Measurements from ENCODE around the gene TMCO4. TPM values are rescaled to one million over a fixed set of nuclear protein-coding genes. Genes with fewer than 3 reads are reported as not detected.

Gene TMCO4
- total and polyA plus RNA-seq, 8 donors, result 15.7 to 22.1 (median 18.9) TPM

DNA sequence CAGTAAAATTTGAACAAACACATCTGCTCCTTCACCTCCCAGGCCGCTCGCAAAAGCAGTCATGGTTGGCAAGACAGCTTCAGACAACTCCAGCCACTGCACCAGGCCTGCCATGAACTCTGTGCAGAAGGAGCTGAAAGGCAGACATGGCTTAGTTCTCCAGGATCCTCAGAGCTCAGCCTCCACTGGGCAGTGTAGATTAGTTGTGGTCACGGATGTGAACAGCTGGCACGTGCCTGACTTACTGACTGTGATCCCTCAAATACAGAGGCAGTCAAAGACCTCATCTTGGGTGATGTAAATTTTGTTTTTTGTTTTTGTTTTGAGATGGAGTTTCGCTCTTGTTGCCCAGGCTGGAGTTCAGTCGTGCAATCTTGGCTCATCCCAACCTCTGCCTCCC lies 28.4 kb downstream of the TMCO4 start:
- H3K4me1 ChIP-seq, result no peaks in the 10 kb centered on the region
- no peak for DNase-seq
- no peak for ATAC-seq
- no peaks in the 10 kb centered on the region for H3K9me3 ChIP-seq
- no peak overlapping the region for H3K27ac ChIP-seq
- no peak overlapping the region for H3K4me3 ChIP-seq
- H3K27me3 ChIP-seq, result no peaks in the 10 kb centered on the region
- peaks cover 0 to 56% of the 10 kb centered on the region in 2 donors for H3K36me3 ChIP-seq
- intact Hi-C loops (cut with DNase I), result no loop called here
- TF ChIP-seq, protein P1, sequence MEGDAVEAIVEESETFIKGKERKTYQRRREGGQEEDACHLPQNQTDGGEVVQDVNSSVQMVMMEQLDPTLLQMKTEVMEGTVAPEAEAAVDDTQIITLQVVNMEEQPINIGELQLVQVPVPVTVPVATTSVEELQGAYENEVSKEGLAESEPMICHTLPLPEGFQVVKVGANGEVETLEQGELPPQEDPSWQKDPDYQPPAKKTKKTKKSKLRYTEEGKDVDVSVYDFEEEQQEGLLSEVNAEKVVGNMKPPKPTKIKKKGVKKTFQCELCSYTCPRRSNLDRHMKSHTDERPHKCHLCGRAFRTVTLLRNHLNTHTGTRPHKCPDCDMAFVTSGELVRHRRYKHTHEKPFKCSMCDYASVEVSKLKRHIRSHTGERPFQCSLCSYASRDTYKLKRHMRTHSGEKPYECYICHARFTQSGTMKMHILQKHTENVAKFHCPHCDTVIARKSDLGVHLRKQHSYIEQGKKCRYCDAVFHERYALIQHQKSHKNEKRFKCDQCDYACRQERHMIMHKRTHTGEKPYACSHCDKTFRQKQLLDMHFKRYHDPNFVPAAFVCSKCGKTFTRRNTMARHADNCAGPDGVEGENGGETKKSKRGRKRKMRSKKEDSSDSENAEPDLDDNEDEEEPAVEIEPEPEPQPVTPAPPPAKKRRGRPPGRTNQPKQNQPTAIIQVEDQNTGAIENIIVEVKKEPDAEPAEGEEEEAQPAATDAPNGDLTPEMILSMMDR (IDR thresholded peaks at IDR 0.05), result no peak

DNA sequence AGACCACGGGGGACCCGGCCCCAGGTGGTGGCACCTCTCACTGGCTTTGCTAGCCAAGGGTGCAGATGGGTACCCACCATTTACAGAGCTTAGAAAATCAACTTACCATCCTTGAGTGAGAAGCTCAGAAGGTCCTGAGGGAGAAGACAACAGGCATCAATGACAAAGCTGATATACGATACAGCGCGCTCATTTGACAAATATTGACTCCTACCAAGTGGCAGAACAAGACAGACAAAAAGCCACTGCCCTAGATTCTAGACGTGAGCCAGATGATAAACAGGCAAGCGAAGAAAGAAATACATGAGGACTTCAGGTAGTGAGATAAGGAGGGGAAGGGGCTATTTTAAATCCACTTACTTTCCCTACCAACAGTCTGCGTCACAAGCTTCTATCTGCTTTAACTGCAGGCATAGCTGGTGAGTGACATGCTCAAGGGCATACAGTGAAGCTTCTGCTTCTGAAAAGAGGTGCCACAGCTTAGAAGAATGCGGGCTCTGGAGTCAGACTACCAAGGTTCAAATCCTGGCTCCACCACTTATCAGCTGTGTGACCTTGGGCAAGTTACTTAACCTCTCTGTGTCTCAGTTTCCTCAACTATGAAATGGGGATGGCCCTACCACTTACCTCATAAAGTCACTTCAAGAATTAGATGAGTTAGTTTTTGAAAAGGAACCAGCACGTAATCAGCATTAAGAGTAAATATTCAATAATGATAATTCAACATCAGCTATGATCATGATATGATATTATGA lies 29.1 kb downstream of the TMCO4 start:
- Histone ChIP-seq H3K36me3 (peaks cover 0 to 52% of the 10 kb centered on the region in 2 donors), H3K4me3 (no peak overlapping the region), H3K27ac (no peak overlapping the region), H3K9me3 (no peaks in the 10 kb centered on the region), H3K4me1 (no peaks in the 10 kb centered on the region), H3K27me3 (no peaks in the 10 kb centered on the region)
- DNase-seq (no peak), ATAC-seq (no peak)
- intact Hi-C loops (cut with DNase I), result no loop called here
- TF ChIP-seq, protein P1 (IDR thresholded peaks at IDR 0.05), result no peak

DNA sequence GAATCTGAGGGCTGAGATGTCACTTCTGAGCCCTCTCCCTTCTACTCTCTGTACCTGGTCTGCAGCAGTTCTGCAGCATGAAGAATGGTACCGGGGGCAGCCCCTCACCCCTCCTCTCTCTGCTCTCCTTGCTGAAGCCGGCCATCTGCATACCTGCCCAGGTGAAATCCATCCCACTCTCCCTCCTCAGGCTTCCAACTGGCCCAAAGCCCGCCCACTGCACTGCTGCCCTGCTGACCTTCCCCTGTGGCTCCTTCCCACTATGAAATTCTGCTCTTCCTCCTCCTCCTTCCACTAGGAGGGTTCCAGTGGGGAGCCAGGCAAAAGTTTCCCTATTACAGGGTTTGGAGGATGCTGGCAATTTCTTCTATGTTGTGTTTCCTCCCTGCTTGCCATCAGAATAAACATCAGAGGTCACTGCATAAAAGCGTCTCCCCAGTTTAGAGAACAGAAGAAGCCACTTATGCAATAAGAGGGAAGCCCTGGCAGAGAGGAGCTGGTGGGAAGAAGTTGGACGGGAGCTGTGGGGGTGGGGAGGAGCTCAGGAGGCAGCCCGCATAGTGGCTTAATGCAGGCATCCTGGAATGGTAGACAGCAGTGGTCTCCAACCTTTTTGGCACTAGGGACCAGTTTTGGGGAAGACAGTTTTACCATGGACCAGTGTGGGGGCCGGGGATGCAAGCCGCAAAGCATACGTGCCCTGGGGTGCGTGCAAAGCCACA lies 30.3 kb downstream of the TMCO4 start:
- no peak overlapping the region for H3K27ac ChIP-seq
- peaks cover 0 to 52% of the 10 kb centered on the region in 2 donors for H3K36me3 ChIP-seq
- no peak overlapping the region for H3K4me3 ChIP-seq
- ATAC-seq (no peak), DNase-seq (peak in 1 of 4 donors; percentile 3)
- no peaks in the 10 kb centered on the region for H3K9me3 ChIP-seq
- TF ChIP-seq, protein P1 (IDR thresholded peaks at IDR 0.05), result no peak
- H3K27me3 ChIP-seq, result no peaks in the 10 kb centered on the region
- no peaks in the 10 kb centered on the region for H3K4me1 ChIP-seq
- intact Hi-C loops (cut with DNase I), result no loop called here

DNA sequence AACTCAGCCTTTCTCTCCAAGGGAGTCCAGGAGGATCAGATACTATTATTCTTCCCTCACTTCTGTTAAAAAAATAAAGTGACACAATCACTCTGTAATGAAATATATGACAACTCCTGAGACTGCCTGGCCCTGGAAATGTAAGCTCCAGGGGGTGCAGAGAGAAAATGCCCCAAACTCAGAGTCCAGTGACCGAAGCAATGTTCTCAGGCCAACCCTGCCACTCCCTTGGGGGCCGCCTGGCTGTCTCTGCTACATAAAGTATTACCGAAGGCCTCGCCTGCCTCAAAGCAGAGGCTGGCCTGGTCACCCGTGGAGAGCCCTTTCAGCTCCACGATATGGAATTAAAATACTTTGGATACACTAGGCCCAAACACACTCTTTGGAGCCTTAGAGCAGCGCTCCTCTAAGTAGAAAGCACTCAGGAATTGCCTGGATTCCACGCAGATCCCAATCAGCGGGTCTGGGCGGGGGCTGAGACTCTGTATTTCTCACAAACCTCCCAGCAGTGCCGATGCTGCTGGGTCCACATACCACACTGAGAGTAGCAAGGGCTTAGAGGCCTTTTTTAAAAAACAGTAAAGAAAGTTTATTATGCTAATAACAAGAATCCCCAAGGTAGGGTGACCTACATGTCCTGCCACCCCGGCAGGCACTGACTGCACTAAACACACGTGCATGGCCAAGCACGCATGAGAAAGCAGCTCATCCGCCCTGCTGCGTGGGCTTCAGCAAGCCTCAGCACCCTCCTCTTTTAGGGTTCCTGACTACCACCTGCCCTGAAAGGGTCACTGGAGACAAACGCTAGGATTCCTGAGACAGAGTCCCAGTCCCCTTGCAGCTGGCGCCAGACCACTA lies 31.1 kb downstream of the TMCO4 start:
- H3K27me3 ChIP-seq, result no peaks in the 10 kb centered on the region
- intact Hi-C loops (cut with DNase I), result no loop called here
- no peak overlapping the region for H3K27ac ChIP-seq
- H3K4me3 ChIP-seq, result no peak overlapping the region
- DNase-seq (no peak), ATAC-seq (no peak)
- H3K4me1 ChIP-seq, result no peaks in the 10 kb centered on the region
- TF ChIP-seq, protein P1 (IDR thresholded peaks at IDR 0.05), result no peak
- peaks cover 0 to 52% of the 10 kb centered on the region in 2 donors for H3K36me3 ChIP-seq
- H3K9me3 ChIP-seq, result no peaks in the 10 kb centered on the region

Data from left lung (tissue), 10 donors.